ENCODE measurements around the gene TP53TG5.
"Not testable (repeated sequence)": the region's sequence is repeated elsewhere in the genome, so short reads cannot be mapped to it uniquely, and the experiment has no call there.

The TP53TG5 gene

DNA sequence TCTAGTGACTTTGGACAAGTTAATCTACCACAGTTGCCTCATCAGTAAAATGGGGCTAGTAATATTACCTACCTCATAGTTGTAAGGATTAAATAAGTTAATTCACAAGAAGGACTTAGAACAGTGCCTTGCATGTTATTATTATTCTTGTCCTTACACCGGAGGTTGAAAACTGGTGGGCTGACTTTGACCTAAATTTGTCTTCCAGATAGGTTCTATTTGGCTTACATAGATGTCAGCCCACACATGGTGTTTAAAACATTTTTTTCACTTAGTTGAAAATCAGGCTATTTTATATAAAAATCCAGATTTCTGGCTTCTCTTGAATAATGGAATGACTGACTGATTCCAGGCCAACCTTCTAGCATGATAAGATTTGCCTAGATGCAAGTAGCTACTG is 11.9 kb downstream of the TP53TG5 start:
- DNase-seq (ENCODE audit: low spot score): no peak

GRCh38 chr20:45365444-45365970 is 12.6 kb downstream of the TP53TG5 start:
- DNase-seq (ENCODE audit: low spot score): no peak

DNA sequence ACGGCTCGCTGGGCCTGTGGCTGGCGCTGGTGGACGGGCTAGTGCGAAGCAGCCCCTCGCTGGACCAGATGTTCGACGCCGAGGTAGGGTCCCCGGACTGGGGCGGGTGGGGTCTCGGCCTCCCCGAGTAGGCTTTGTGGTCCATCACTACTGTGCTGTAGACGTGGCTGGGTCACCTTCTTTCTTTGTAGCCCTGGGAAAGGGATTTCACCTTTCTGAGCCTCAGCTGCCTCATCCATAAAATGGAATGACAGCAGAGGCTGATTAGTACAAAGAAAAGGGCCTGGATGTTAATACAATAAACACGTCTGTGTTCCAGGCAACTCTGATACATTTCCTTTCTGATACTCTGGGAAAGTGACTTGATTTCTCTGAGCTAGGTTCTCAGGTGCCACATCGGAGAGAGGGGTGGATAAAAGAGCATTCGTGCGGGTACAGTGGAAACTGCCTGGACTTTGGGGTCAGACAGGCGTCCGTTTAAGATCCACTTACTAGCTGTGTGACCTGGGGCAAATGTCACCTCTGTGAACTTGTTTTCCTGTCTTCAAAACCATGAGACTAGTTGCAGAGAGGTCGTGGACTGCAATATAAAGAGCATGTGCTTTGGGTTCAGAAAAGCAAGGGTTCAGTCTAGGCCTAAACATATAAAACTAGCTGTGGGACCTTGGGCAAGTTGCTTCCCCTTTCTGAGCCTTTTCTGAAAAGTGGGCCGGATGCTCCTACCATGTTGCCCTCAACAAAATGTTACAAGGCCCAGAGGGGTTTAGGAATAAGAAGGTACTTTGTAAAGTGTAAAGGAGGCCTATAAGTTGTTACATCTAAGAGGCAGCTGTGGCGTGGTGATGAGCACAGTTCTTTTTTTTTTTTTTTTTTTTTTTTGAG is 14.3 kb downstream of the TP53TG5 start:
- DNase-seq (ENCODE audit: low spot score): no peak

GRCh38 chr20:45362804-45363610 is 15.1 kb downstream of the TP53TG5 start, which contains the start of gene SYS1:
SYS1 (plus strand) TSS chr20:45363156; CDS start chr20:45363532, 376 bp downstream.
- peak; percentile 100 for DNase-seq (ENCODE audit: low spot score)

DNA sequence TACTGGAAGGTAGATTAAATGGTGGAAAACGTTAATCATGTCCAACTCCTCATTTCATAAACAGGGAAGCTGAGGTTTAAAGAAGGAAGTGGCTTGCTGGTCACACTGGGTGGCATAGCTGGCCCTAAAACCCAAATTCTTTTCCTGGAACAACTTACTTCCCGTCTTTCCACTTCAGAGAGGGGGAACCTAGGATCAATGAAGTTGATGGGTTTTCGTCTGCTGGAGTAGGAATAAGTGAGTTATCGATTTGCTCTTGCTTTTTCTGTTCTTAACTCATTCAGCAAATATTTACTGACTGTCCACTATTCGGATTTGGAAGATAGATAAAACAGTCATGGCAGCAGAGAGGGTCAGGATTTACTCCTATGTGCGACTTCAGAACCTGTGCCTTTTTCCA is 16.3 kb downstream of the TP53TG5 start:
- DNase-seq (ENCODE audit: low spot score): no peak

GRCh38 chr20:45359406-45360148 is 18.5 kb downstream of the TP53TG5 start:
- no peak for DNase-seq (ENCODE audit: low spot score)

GRCh38 chr20:45359069-45359405 is 19.1 kb downstream of the TP53TG5 start:
- DNase-seq (ENCODE audit: low spot score): no peak

- DNase-seq (ENCODE audit: low spot score): no peak
Observed at GRCh38 chr20:45358282-45359068, 19.6 kb downstream of the TP53TG5 start.

GRCh38 chr20:45355209-45356084 is 22.7 kb downstream of the TP53TG5 start:
- no peak for DNase-seq (ENCODE audit: low spot score)

DNA sequence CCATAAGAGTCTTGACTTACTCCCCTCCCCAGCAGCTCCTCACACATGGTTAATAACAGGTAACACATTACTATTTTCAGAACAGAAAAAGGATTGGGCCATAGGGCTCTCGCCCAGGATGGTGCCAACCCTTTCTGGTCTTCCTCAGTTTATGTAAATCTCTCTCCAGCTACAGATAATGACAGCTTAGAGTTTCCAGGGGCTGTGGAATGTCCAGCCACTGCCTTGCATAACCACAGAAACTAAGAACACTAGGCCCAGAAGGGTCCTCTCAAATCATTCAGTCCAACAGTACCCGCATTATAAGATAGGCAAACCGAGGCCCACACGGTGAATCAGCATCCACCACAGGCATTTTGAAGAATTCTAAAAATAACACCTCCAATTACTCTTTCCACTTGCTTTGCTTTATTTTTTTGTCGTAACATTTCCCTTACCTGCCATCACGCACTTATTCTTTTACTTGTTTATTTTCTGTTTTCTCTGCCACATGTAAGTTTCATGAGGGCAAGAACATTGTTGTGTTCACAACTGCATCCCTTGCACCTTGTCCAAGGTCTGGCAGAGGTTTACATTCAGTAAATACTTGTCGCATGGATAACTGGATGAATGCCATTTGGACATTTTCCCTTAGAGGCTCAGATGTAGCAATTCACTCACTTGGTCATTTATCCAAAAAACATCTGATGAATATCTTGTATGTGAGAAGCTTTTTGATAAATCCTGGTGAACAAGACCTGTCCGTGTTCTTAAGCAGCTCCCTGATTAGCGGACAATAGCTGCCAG is 23.5 kb downstream of the TP53TG5 start:
- DNase-seq (ENCODE audit: low spot score): no peak

DNA sequence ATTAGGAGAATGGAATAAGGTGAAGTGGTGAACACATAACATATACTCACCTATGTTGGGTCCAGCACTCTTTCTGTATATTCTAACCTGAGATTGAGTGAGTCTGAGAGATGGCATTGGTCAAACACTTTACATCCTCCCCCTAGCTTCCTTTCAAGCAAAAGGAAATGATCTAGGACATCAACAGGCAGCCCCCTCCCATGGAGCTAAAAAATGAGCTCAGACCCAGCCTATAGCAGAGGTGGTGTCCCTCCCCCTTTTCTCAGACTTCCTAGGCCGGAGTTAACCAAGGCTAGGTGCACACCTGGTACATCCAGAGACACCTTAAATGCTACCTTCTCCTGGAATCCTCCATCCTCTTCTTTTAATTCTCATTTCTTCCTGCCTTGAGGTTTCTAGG is 24.4 kb downstream of the TP53TG5 start:
- DNase-seq (ENCODE audit: low spot score): no peak

GRCh38 chr20:45352729-45353128 is 25.4 kb downstream of the TP53TG5 start:
- no peak for DNase-seq (ENCODE audit: low spot score)

DNA sequence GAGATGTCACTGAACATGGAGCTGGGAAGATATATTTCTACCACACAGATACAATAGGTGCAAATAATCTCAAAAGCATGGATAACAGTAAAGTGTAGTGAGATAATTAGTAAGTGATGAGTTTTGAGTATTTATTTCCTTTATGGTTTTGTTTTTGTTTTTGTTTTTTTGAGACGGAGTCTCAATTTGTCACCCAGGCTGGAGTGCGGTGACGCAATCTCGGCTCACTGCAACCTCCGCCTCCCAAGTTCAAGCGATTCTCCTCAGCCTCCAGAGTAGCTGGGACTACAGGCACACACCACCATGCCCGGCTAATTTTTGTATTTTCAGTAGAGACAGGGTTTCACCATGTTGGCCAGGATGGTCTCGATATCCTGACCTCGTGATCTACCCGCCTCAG is 27.3 kb downstream of the TP53TG5 start:
- not testable (repeated sequence) for DNase-seq (ENCODE audit: low spot score)

- DNase-seq (ENCODE audit: low spot score): no peak
Observed at GRCh38 chr20:45350217-45350616, 27.9 kb downstream of the TP53TG5 start.

DNA sequence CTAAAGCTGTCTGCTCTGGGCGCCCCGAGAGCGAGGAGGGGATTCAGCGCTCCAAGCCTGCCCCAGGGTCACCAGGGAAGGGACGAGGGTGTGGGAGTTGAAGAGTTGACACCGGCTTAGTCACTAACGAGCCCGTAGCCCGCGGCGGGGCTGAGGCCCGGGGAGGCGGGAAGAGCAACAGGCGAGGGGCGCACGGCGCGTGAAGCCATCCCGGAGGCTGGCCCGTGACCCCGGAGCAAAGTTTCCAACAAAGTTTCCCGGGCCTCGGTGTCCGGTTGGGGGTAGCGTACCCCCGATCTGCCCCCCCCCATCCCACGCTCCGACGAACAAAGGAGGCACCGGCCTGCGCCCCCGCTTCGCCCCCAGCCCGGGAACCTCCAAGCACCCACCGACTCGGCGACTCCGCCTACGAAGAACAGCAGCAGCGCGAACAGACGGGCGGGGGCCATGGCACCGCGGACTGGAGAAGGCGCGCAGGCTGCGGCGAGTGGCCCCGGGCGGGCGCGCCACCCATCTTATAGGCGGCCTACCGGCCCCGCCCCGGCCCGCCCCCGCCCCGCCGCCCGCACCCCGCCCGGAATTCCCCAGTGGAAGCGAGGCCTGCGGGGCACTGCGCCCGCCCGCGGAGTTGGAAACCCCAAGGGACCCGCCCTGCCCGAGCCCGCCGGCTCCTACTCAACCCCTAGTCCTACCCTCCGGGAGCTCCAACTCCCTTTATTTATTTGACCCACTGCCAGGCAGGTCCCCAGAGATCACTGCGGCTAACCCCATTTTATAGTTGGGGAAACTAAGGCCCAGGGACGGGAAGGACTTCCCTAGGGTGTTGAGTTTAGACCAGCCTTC is 30.0 kb downstream of the TP53TG5 start, which contains the start of gene SDC4:
Gene SDC4 (minus strand): TSS at position 489 of the 843 bp plus-strand sequence. CDS start 40 bp downstream, at position 449.
- DNase-seq (ENCODE audit: low spot score): peak; percentile 66

- DNase-seq (ENCODE audit: low spot score): peak; percentile 54
Observed at GRCh38 chr20:45347297-45347935, 30.7 kb downstream of the TP53TG5 start.

- no peak for DNase-seq (ENCODE audit: low spot score)
Observed at GRCh38 chr20:45346851-45347250, 31.3 kb downstream of the TP53TG5 start.

DNA sequence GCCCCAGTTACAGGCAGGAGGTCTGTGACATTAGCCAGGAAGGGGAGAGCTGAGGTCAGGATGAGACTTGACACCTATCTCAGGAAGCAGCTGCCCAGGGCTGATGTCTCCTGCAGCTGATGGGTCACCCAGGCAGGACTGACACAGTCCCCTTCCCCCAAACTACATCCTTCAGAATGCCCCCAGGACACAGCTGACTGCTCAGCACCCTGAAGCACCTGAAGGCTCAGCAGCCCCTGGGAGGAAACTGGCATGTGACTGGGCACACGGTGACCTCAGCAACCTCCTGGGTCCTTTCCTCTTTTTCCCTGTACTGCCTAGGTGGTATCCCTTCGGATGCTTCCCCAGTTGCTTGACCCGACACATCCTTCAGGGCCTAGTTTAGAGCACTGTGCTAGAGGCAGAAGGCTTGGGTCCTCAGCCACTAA is 31.8 kb downstream of the TP53TG5 start:
- peak; percentile 19 for DNase-seq (ENCODE audit: low spot score)
